CD14-positive monocyte (primary cell): ENCODE results near the gene MNX1. TPM values are rescaled to one million over a fixed set of nuclear protein-coding genes. Genes with fewer than 3 reads are reported as not detected.
A peak's percentile ranks its signal among the peaks of the same experiment; 100 is the strongest.

Source experiments
- DNase-seq, 3 donors: peaks; one replicate each; pipeline ENCODE4 v3.0.0-alpha.2; 2011 to 2022
- H2AFZ ChIP-seq: 2 replicates; pipeline ENCODE4 v1.6.0; 2012; ENCODE audit warnings: mild to moderate bottlenecking, low read depth, low read length, inconsistent platforms; ENCODE audit not compliant: insufficient read depth, poor library complexity, severe bottlenecking
- H3K27ac ChIP-seq, 2 donors: 1 replicate in 1 of 2; 2 replicates in 1 of 2; pipeline ENCODE4 v1.5.1; 2012 to 2013; ENCODE audit warnings: low read length in 2 of 2, control low read depth in 1 of 2, inconsistent platforms in 1 of 2, low read depth in 1 of 2, mild to moderate bottlenecking in 1 of 2
- H3K27me3 ChIP-seq, 2 donors: one replicate each; pipeline versions ENCODE4 v1.6.0 to v1.6.1; 2011 to 2013; ENCODE audit warnings: low read length in 2 of 2; ENCODE audit not compliant: control insufficient read depth in 2 of 2, insufficient read depth in 2 of 2
- H3K36me3 ChIP-seq, 2 donors: replicated peaks in 1 of 2; 1 replicate in 1 of 2; 2 replicates in 1 of 2; pipeline versions ENCODE4 v1.5.1 to v1.6.1; 2012 to 2013; ENCODE audit warnings: low read length in 2 of 2, control low read depth in 1 of 2, inconsistent platforms in 1 of 2, mild to moderate bottlenecking in 1 of 2; ENCODE audit not compliant: insufficient read depth in 2 of 2, control insufficient read depth in 1 of 2
- H3K4me1 ChIP-seq, 2 donors: 1 replicate in 1 of 2; 2 replicates in 1 of 2; pipeline versions ENCODE4 v1.5.1 to v1.6.1; 2012 to 2013; ENCODE audit warnings: low read length in 2 of 2, control low read depth in 1 of 2, inconsistent platforms in 1 of 2, mild to moderate bottlenecking in 1 of 2, moderate library complexity in 1 of 2; ENCODE audit not compliant: insufficient read depth in 2 of 2, control insufficient read depth in 1 of 2
- H3K4me2 ChIP-seq: replicated peaks from 2 replicates; pipeline ENCODE3; 2012; ENCODE audit warnings: low read length, moderate library complexity, mild to moderate bottlenecking; ENCODE audit not compliant: poor library complexity, severe bottlenecking; ENCODE audit errors: extremely low read depth
- H3K4me3 ChIP-seq, 3 experiments: fragments of 200-600 bp in 1 of 3; sonication (generic) in 1 of 3; replicated peaks in 1 of 3; 1 replicate in 2 of 3; 2 replicates in 1 of 3; pipeline ENCODE4 v1.5.1; 2011 to 2013; ENCODE audit warnings: low read length in 3 of 3, mild to moderate bottlenecking in 3 of 3, control low read depth in 2 of 3, low read depth in 2 of 3, inconsistent platforms in 1 of 3, moderate library complexity in 1 of 3
- H3K79me2 ChIP-seq: 2 replicates; pipeline ENCODE4 v1.6.0; 2012; ENCODE audit warnings: mild to moderate bottlenecking, control low read depth, inconsistent platforms, low read length, moderate library complexity; ENCODE audit not compliant: insufficient read depth
- H3K9ac ChIP-seq: 2 replicates; pipeline ENCODE4 v1.6.0; 2017; ENCODE audit warnings: low read length, mild to moderate bottlenecking; ENCODE audit not compliant: insufficient read depth, poor library complexity, severe bottlenecking
- H3K9me3 ChIP-seq, 2 donors: replicated peaks in 1 of 2; 1 replicate in 1 of 2; 2 replicates in 1 of 2; pipeline versions ENCODE4 v1.5.1 to v1.6.1; 2012 to 2013; ENCODE audit warnings: low read length in 2 of 2, control low read depth in 1 of 2; ENCODE audit not compliant: control insufficient read depth in 1 of 2, insufficient read depth in 1 of 2
- H4K20me1 ChIP-seq: 2 replicates; pipeline ENCODE4 v1.6.0; 2012; ENCODE audit warnings: mild to moderate bottlenecking, low read length, control low read depth, moderate library complexity; ENCODE audit not compliant: insufficient read depth
- H3K27ac Mint-ChIP-seq, 7 donors: one replicate each; pipeline ENCODE4 v1.8.0; 2020; ENCODE audit warnings: mild to moderate bottlenecking in 7 of 7, mixed read lengths in 7 of 7, moderate library complexity in 6 of 7, inconsistent platforms in 2 of 7
- H3K27me3 Mint-ChIP-seq, 3 donors: one replicate each; pipeline ENCODE4 v1.8.0; 2021 to 2022; ENCODE audit warnings: low read depth in 3 of 3, mild to moderate bottlenecking in 3 of 3, mixed read lengths in 3 of 3, moderate library complexity in 3 of 3, inconsistent platforms in 1 of 3
- H3K36me3 Mint-ChIP-seq, 2 donors: one replicate each; pipeline ENCODE4 v1.8.0; 2020; ENCODE audit warnings: mixed read lengths in 2 of 2, inconsistent platforms in 1 of 2, mild to moderate bottlenecking in 1 of 2
- H3K4me1 Mint-ChIP-seq: one replicate; pipeline ENCODE4 v1.8.0; 2020; ENCODE audit warnings: mild to moderate bottlenecking, mixed read lengths
- H3K4me3 Mint-ChIP-seq, 2 donors: one replicate each; pipeline ENCODE4 v1.8.0; 2020; ENCODE audit warnings: mild to moderate bottlenecking in 2 of 2, mixed read lengths in 2 of 2, moderate library complexity in 1 of 2
- H3K9me3 Mint-ChIP-seq, 7 donors: one replicate each; pipeline ENCODE4 v1.8.0; 2020 to 2022; ENCODE audit warnings: mixed read lengths in 7 of 7, mild to moderate bottlenecking in 6 of 7, moderate library complexity in 6 of 7, inconsistent platforms in 2 of 7
- WGBS: methylation state at CpG from one replicate; pipeline ENCODE4 v1.1.5; 2013; ENCODE audit warnings: missing lambda C conversion rate; ENCODE audit not compliant: insufficient coverage; 5-methylcytosine and 5-hydroxymethylcytosine counted together
- intact Hi-C, 2 donors: fragments of 100-400 bp; cut with micrococcal nuclease; formaldehyde crosslinking; loops; one replicate each; pipeline versions ENCODE4 v1.15.0 to v1.15.1; 2023
- polyA plus RNA-seq, 3 donors: library from polyadenylated mRNA; depleted of rRNA in 1 of 3; unstranded in 2 of 3; stranded (reverse) in 1 of 3; fragments of 300-500 nt in 2 of 3; fragments of >200 nt in 1 of 3; fragmentation: Illumina TruSeq in 2 of 3; gene quantifications; 1 replicate in 2 of 3; 2 replicates in 1 of 3; pipeline ENCODE4 v1.2.3, GENCODE V29; 2012 to 2021
- TF ChIP-seq, protein P1 (sequence below): fragments of 200-600 bp; IDR thresholded peaks from one replicate; pipeline ENCODE4 v1.8.0; 2022; ENCODE audit warnings: antibody characterized with exemption, mild to moderate bottlenecking

MNX1 gene
- polyA plus RNA-seq, 3 donors: not detected

DNA sequence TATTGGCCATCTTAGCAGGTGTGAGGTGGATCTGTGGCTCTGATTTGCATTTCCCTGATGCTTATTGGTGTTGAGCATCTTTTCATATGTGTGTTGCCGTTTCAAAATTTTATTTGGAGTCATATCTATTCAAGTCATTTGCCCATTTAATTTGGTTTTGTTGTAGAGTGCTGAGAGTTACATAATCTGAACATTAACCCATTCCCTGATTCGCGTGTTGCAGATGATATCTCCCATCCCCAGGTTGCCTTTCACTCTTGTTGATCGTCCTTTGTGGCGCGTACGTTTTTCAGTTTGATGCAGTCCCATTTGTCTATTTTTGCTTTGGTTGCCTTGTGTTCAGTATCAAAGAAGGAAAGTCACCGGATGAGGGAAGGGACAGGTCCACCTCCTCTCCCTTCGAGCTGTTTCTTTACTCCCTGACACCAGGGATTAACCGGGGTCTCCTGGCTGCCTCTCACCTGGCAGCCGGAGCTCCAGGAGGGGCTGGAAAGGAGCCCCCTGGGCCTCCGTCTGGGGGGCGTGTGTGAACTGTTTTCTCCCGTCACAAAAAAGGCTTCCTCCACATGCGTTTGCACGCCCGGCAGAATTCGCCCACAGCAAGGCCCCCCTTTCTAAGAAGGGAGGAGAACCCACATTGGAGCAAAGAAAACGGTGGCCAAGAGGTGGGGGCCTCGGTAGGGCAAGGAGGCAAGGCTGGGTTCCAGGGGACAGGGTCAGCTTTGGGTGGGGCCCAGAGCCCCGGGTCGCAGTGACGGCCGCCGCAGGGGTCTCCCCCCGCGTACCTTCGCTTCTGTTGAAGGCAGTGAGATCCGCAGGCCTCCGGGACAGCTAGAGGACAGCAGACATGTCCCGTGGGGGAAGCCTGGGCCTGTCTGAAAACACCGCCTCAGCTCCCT, 8.3 kb downstream of the MNX1 start:
- Mint-ChIP-seq H3K4me3 (peak overlapping the region in 1 of 2 donors; percentile 62), H3K36me3 (peaks cover 0 to 8% of the 10 kb centered on the region in 2 donors), H3K27ac (no peak overlapping the region), H3K9me3 (peaks cover 0 to 29% (median 8%) of the 10 kb centered on the region in 7 donors), H3K4me1 (peaks cover 16% of the 10 kb centered on the region), H3K27me3 (peaks cover 91 to 96% (median 92%) of the 10 kb centered on the region in 3 donors)
- DNase-seq: no peak
- no peak overlapping the region for H3K4me2 ChIP-seq
- no peak overlapping the region for H3K27ac ChIP-seq
- peaks cover 0 to 3% of the 10 kb centered on the region in 2 donors for H3K4me1 ChIP-seq
- H3K79me2 ChIP-seq: no peaks in the 10 kb centered on the region
- H3K9me3 ChIP-seq: peaks cover 0 to 20% of the 10 kb centered on the region in 2 donors
- no peak overlapping the region for H3K9ac ChIP-seq
- H4K20me1 ChIP-seq: no peaks in the 10 kb centered on the region
- intact Hi-C loops: no loop called here
- 10% methylated on average over 17 of the region's 32 CpGs for WGBS
- H3K4me3 ChIP-seq: no peak overlapping the region
- no peak overlapping the region for H2AFZ ChIP-seq
- no peaks in the 10 kb centered on the region for H3K36me3 ChIP-seq
- TF ChIP-seq, protein P1, sequence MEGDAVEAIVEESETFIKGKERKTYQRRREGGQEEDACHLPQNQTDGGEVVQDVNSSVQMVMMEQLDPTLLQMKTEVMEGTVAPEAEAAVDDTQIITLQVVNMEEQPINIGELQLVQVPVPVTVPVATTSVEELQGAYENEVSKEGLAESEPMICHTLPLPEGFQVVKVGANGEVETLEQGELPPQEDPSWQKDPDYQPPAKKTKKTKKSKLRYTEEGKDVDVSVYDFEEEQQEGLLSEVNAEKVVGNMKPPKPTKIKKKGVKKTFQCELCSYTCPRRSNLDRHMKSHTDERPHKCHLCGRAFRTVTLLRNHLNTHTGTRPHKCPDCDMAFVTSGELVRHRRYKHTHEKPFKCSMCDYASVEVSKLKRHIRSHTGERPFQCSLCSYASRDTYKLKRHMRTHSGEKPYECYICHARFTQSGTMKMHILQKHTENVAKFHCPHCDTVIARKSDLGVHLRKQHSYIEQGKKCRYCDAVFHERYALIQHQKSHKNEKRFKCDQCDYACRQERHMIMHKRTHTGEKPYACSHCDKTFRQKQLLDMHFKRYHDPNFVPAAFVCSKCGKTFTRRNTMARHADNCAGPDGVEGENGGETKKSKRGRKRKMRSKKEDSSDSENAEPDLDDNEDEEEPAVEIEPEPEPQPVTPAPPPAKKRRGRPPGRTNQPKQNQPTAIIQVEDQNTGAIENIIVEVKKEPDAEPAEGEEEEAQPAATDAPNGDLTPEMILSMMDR: no peak
- H3K27me3 ChIP-seq: peaks cover 82 to 93% of the 10 kb centered on the region in 2 donors

GRCh38 chr7:157000741-157001653, 9.5 kb downstream of the MNX1 start:
- peaks cover 0 to 31% (median 8%) of the 10 kb centered on the region in 7 donors for H3K9me3 Mint-ChIP-seq
- peaks cover 0 to 20% of the 10 kb centered on the region in 2 donors for H3K9me3 ChIP-seq
- DNase-seq: no peak
- peaks cover 83 to 93% of the 10 kb centered on the region in 2 donors for H3K27me3 ChIP-seq
- no peaks in the 10 kb centered on the region for H4K20me1 ChIP-seq
- H3K36me3 ChIP-seq: no peaks in the 10 kb centered on the region
- no peak overlapping the region for H2AFZ ChIP-seq
- no peak overlapping the region for H3K27ac Mint-ChIP-seq
- peaks cover 16% of the 10 kb centered on the region for H3K4me1 Mint-ChIP-seq
- no peak overlapping the region for H3K4me2 ChIP-seq
- H3K36me3 Mint-ChIP-seq: peaks cover 0 to 8% of the 10 kb centered on the region in 2 donors
- intact Hi-C loops: no loop called here
- H3K4me3 Mint-ChIP-seq: peak overlapping the region; percentile 13 to 88
- H3K27me3 Mint-ChIP-seq: peaks cover 88 to 96% (median 91%) of the 10 kb centered on the region in 3 donors
- no peaks in the 10 kb centered on the region for H3K79me2 ChIP-seq
- H3K4me3 ChIP-seq: peak overlapping the region in 1 of 3 experiments; percentile 5
- TF ChIP-seq, protein P1: no peak
- 19% methylated on average over 6 of the region's 25 CpGs for WGBS
- H3K27ac ChIP-seq: no peak overlapping the region
- peaks cover 0 to 3% of the 10 kb centered on the region in 2 donors for H3K4me1 ChIP-seq
- no peak overlapping the region for H3K9ac ChIP-seq
